OCI-LY3 (cell line): ENCODE results near the gene EYA4.

Experiments used
- CTCF ChIP-seq: fragments of 200-600, 300-600 bp; sonication (generic); IDR thresholded peaks from 2 replicates; pipeline ENCODE4 v1.5.1; 2014; ENCODE audit warnings: antibody characterized with exemption, low read length, low read depth
- EZH2phosphoT487 ChIP-seq: fragments of 200-600 bp; shearing (Covaris generic); IDR thresholded peaks from 2 replicates; pipeline ENCODE4 v1.6.1; 2018; ENCODE audit warnings: antibody characterized with exemption, mixed run types, low read depth

- TF ChIP-seq CTCF, result no peak
- no peak for TF ChIP-seq EZH2phosphoT487
Observed at GRCh38 chr6:133298801-133299200, 57.6 kb downstream of the EYA4 start.
